GM21619 (cell line): ENCODE measurements around the gene ATP10B.
A peak's percentile ranks its signal among the peaks of the same experiment; 100 is the strongest.
"Not testable (repeated sequence)": the region's sequence is repeated elsewhere in the genome, so short reads cannot be mapped to it uniquely, and the experiment has no call there.

Experiments
- ATAC-seq: cut with Tn5 transposase; IDR thresholded peaks from one replicate; pipeline ENCODE4 v1.9.1; 2021; ENCODE audit not compliant: unreplicated experiment

ATP10B gene

DNA sequence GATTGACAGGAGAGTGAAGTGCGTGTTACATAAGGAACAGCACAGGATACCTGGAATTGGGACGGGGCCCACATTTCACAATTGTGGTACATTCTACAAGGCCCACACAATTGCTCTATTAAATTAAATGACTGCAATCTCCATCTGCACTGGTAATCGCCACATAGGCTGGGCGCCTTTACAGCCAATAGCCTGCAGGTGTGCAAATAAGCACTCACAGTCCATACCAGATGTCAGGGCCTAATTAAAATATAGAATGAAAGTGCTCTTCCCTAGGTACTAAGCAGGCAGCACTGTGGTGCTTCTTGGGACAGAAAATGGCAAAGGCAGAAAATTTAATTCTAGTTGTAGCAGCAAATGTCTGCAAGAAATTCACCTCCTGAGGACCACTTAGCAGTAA is 82.7 kb downstream of the ATP10B start:
- ATAC-seq, result no peak

DNA sequence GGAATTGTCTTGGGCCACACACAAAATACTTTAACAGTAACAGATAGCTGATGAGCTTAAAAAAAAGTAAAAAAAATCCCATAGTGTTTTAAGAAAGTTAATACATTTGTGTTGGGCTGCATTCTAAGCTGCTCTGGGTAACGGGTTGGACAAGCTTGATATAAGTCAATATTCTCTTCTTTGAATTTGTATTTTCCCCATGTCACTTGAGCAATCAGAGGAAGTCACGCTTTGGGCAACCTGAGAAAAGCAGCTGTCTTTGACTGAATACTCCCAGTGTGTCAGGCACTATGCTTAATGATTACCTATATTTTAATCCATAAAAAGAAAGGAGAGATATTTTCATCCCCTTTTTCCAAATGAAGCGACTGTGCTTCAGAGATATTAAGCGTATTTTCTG is 84.9 kb downstream of the ATP10B start:
- no peak for ATAC-seq

DNA sequence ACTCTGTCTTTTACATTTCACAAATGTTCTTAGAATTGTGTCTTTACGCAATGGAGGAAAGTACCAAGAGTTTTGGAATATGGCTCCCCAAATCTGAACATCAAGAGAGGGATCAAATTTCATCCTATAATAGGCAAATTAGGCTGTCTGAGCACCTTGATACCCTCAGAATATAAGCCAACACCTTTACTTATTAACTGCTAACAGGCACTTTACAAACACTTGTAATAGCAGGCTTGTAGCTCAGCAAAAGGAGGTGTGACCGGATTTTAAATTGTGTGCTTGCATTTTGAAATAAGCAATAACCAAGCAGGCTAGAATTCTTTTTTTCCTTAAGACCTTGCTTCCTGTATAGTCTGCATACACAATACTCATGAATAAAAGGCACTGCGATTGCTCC is 92.0 kb downstream of the ATP10B start:
- no peak for ATAC-seq

DNA sequence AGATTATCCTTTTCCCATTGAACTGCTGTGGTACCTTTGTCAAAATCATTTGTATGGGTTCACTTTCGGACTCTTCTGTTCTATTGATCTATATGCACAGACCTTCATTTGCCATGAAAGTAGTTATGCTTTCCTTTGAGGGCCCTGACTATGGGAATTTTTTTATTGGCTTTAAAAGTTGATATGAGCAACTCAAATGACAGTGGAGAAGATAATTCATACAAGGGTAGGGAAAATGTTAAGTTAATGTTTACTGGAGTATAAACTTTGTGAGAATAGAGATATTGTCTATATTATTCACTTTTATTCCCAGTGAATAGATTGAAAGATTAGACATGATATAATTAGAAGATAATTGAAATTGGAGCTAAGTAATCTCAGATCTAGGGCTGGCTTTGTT is 94.8 kb downstream of the ATP10B start:
- no peak for ATAC-seq

DNA sequence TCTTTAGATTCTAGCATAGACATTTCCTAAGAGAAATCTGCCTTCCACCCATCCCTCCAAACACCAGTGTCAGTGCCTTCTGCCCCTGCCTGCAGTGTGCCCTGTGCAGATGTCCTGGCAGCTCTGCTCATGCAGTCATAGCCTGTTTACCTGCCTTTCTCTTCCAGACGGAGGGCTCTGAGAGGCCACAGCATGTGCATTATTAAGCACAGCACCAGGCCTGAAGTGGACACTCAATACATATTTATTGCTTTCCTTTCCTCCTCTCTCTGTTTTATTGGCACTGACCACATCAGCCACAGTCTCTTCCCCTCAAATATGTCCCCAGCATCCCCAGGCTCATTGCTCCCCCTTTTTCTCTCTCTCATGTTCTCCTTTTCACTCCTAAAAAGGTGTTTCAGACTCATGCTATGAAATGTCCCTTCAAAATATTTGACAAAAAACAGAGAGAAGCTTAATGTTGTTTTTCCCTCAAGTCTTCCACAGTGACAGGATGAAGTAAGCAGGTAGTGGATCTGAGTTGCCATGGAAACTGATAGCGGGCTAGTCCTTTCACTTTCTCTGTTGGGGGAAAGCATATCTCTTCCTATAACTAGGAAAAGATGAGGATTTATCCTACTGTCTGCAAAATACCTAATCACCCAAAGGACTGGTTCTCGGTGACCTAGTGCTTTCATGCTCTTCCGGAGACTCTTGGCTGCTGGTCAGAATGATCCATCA is 100.9 kb downstream of the ATP10B start:
- ATAC-seq, result no peak

- ATAC-seq, result no peak
These were observed 102.3 kb downstream of the ATP10B start for GRCh38 chr5:160749682-160750081.

GRCh38 chr5:160749026-160749425 is 103.0 kb downstream of the ATP10B start:
- no peak for ATAC-seq

- ATAC-seq, result no peak
These were observed 104.0 kb downstream of the ATP10B start for GRCh38 chr5:160747987-160748386.

DNA sequence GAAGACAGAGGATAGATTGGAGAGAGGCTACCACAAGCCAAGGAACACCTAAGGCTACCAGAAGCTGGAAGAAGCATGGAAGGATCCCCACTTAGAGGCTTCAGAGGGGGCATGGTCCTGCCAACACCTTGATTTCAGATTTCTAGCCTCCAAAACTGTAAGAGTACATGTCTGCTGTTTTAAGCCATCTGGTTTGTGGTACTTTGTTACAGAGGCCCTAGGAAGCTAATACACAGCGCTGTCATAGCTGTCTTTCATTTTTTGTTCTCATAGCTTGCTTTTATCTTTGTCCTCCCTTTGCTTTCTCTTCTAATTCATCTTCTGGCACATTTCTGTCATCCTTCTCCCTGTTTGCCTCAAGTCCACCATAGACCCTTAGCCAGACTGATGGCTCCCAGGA is 104.5 kb downstream of the ATP10B start:
- ATAC-seq, result no peak

DNA sequence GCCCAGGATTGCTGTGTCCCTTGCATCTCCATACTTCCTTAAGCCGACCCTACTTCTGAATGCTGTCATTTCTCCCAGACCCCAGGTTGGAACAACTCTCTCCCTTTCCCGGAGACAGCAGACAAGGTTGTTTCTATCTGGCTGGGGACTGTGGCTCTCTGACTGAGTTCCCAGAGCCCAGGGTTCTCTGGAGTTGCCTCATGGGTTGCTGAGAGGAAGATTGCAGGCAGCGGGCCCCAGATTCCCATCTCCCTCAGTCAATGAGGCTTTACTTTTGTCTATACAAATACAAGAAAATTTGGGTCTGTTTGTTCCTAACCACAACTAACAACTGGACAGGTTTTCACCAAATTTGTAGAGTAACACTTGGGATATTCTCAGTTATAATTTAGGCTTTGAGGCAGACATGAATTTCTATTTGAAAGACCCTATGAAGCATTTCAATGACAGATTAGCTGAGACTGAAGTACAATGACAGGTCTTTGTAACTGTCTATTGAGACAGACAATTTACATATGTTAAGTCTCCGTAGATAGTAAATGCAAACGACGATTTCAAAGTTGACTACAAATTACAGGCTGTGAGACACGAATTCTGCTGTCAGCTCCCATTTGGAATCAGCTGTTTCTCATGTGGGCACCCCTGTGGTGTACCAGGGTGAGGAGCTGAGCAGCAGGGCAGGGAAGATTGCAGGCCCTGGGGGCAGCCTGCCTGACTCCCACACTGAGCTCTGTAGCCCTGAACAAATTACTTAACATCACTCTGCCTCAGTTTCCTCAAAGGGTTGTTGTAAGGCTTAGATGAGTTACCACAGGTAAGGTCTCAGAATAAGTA is 107.5 kb downstream of the ATP10B start:
- ATAC-seq, result no peak

- peak; percentile 59 for ATAC-seq
These were observed 109.0 kb downstream of the ATP10B start for GRCh38 chr5:160743027-160743426.

GRCh38 chr5:160742446-160742845 is 109.6 kb downstream of the ATP10B start:
- ATAC-seq, result no peak

DNA sequence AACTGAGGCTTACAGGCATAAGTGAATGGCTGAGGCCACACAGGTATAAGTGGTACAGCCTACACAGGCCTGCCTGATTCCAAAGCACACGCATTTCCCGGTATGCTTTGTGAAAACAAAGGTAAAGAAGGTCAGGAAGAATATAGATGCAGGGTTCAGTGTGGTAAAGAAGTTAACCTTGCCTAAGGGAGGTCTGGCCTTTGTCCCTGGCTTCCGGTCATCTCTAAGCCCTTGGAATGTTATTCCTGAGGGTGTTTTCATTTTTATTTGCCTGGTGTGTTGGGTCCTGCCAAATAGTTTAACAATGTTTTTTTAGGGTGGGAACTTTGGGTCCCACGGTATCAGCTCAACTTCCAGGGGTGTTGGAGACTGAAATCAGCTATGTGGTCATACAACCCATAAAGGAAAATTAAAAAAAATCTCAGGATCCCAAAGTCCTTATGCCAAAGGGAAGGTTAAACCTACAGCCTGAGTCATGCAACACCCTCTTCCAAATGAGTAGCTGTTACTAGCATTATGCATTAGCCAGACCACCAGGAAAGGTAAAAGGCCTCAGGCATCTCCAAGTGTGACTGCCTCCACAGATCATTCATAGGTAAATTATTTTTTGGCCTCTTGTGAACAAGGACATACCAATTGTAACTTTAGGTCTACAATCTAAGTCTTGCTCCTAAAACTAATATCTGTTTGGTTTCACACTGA is 124.6 kb downstream of the ATP10B start:
- no peak for ATAC-seq

DNA sequence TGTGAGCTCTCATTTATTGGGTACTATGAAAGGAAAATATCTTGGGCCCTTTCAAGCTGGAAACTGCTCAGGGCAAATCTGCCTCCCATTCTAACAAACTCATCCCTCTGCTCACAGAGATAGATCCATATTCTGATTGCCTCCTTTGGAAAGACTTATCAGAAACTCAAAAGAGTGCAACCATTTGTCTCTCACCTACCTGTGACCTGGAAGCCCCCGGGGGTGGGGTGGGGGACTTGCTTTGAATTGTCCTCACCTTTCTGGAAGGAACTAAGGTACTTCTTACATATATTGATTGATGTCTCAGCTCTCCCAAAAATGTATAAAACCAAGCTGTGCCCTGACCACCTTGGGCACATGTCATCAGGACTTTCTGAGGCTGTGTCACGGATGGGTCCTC is 125.3 kb downstream of the ATP10B start:
- ATAC-seq, result no peak

DNA sequence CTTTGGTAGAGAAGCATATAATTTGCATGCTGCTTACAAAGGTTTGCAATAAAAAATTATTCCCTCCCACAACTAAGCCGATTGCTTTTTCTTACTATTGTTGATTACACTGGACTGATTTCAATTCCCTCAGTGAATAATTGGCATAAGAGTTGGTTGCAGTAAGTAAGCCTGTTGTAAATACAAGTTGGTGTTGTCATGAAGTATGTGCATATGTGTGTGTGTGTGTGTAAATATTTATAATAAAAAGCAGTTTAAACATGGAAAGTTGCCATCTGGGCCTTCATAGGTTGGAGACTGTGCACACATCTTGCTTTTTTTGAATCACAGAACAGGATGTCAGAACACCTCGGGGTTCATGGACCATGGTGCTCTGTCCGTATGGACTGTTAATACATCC is 131.2 kb downstream of the ATP10B start:
- ATAC-seq, result no peak

DNA sequence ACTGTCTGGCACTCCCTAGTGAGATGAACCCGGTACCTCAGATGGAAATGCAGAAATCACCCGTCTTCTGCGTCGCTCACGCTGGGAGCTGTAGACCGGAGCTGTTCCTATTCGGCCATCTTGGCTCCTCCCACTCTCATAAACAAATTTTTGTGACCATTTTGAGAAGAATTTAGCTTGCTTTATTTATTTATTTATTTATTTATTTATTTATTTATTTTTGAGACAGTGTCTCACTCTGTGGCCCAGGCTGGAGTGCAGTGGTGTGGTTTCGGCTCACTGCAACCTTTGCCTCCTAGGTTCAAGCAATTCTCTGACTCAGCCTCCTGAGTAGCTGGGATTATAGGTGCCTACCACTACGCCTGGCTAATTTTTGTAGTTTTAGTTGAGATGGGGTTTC is 136.5 kb downstream of the ATP10B start:
- not testable (repeated sequence) for ATAC-seq

- ATAC-seq, result no peak
These were observed 148.3 kb downstream of the ATP10B start for GRCh38 chr5:160703547-160704189.

DNA sequence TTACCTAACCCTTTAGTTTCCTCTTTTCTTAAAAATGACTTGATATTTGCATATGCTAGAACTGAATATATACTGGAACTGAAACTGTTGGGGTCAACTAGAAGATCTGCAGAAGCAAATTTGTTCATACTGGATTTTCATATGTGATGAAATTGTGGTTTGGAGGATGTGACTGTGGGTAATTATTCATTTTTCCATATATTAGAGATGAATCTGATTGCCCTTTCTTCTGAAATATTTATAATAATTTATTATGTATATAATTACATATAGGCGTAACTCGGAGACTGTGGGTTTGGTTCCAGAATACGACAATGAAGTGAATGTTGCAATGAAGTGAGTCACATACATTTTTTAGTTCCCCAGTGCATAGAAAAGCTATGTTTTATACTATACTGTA is 149.1 kb downstream of the ATP10B start:
- ATAC-seq, result peak; percentile 95

DNA sequence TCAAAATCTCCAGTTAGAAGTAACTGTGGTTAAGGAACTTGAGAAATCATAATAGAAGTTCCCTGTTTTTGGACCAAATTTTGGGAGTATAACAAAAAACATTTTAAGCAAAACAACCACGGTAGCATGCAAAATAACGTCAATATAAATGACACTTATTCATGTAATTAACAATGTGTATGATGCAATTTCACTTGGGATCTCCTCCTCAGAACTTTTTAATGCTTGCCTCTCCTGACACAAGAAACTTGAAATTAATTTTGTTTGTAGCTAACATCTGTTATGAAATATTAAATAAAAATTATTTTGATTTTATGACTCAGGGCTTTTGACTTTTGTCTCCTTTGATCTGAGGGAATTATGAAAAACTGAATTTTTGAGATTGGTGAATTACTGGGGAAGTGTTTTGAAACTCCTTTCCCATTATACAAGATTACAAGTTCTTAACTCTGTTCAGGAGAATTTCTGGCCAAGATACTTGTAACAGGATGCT is 149.7 kb downstream of the ATP10B start:
- ATAC-seq, result no peak

GRCh38 chr5:160701403-160701802 is 150.6 kb downstream of the ATP10B start:
- ATAC-seq, result no peak

- ATAC-seq, result no peak
These were observed 152.7 kb downstream of the ATP10B start for GRCh38 chr5:160699301-160699700.
